HAP-1 (cell line): Measurements from ENCODE around the gene ITPR2.
"Not testable (repeated sequence)": the region's sequence is repeated elsewhere in the genome, so short reads cannot be mapped to it uniquely, and the experiment has no call there.

Experiments
- DNase-seq, 2 experiments: peaks; one replicate each; pipeline ENCODE4 v3.0.0-alpha.2; 2016 to 2020; ENCODE audit warnings: low spot score in 2 of 2
- H3K27me3 ChIP-seq: fragments of 250-450 bp; sonication (Bioruptor Pico); 2 replicates; pipeline ENCODE4 v1.5.1; 2020; ENCODE audit warnings: low read depth, mild to moderate bottlenecking, moderate library complexity
- H3K36me3 ChIP-seq: fragments of 250-450 bp; sonication (Bioruptor Pico); replicated peaks from 2 replicates; pipeline ENCODE4 v1.5.1; 2020; ENCODE audit warnings: mild to moderate bottlenecking
- H3K4me1 ChIP-seq: fragments of 250-450 bp; sonication (Bioruptor Pico); 2 replicates; pipeline ENCODE4 v1.5.1; 2020; ENCODE audit warnings: mild to moderate bottlenecking
- H3K4me3 ChIP-seq: fragments of 250-450 bp; sonication (Bioruptor Pico); 2 replicates; pipeline ENCODE4 v1.5.1; 2020; ENCODE audit warnings: mild to moderate bottlenecking, moderate library complexity
- H3K9me3 ChIP-seq: fragments of 250-450 bp; sonication (Bioruptor Pico); 2 replicates; pipeline ENCODE4 v1.5.1; 2020; ENCODE audit warnings: mild to moderate bottlenecking, moderate library complexity
- in situ Hi-C: fragments of 300-500 bp; cut with MboI; formaldehyde crosslinking; loops from 3 replicates; pipeline ENCODE4 v1.14.3; 2020; ENCODE audit warnings: low sequenced_read_pairs, inconsistent platforms, mixed read lengths

ITPR2 gene

GRCh38 chr12:26740991-26741390, 92.0 kb downstream of the ITPR2 start:
- Histone ChIP-seq H3K4me3 (no peak overlapping the region), H3K9me3 (no peaks in the 10 kb centered on the region), H3K36me3 (no peaks in the 10 kb centered on the region), H3K27me3 (no peaks in the 10 kb centered on the region), H3K4me1 (peaks cover 15% of the 10 kb centered on the region)
- in situ Hi-C loops = no loop called here
- DNase-seq = no peak

GRCh38 chr12:26740348-26740747, 92.6 kb downstream of the ITPR2 start:
- no peaks in the 10 kb centered on the region for H3K9me3 ChIP-seq
- in situ Hi-C loops = no loop called here
- no peaks in the 10 kb centered on the region for H3K36me3 ChIP-seq
- no peaks in the 10 kb centered on the region for H3K27me3 ChIP-seq
- H3K4me3 ChIP-seq = no peak overlapping the region
- DNase-seq = no peak
- peaks cover 8% of the 10 kb centered on the region for H3K4me1 ChIP-seq

- H3K9me3 ChIP-seq = no peaks in the 10 kb centered on the region
- in situ Hi-C loops = no loop called here
- no peaks in the 10 kb centered on the region for H3K36me3 ChIP-seq
- no peak overlapping the region for H3K4me3 ChIP-seq
- DNase-seq = no peak
- peaks cover 4% of the 10 kb centered on the region for H3K4me1 ChIP-seq
- no peaks in the 10 kb centered on the region for H3K27me3 ChIP-seq
These were observed 95.4 kb downstream of the ITPR2 start for GRCh38 chr12:26737487-26738030.

GRCh38 chr12:26736563-26737486, 96.2 kb downstream of the ITPR2 start:
- no peaks in the 10 kb centered on the region for H3K36me3 ChIP-seq
- peaks cover 7% of the 10 kb centered on the region for H3K4me1 ChIP-seq
- no peaks in the 10 kb centered on the region for H3K27me3 ChIP-seq
- DNase-seq = no peak
- in situ Hi-C loops = no loop called here
- H3K9me3 ChIP-seq = no peaks in the 10 kb centered on the region
- H3K4me3 ChIP-seq = no peak overlapping the region

- H3K4me3 ChIP-seq = no peak overlapping the region
- in situ Hi-C loops = no loop called here
- H3K36me3 ChIP-seq = no peaks in the 10 kb centered on the region
- no peak for DNase-seq
- no peaks in the 10 kb centered on the region for H3K27me3 ChIP-seq
- H3K9me3 ChIP-seq = no peaks in the 10 kb centered on the region
- peaks cover 18% of the 10 kb centered on the region for H3K4me1 ChIP-seq
These were observed 97.8 kb downstream of the ITPR2 start for GRCh38 chr12:26735249-26735639.

- peaks cover 24% of the 10 kb centered on the region for H3K4me1 ChIP-seq
- no peaks in the 10 kb centered on the region for H3K36me3 ChIP-seq
- H3K9me3 ChIP-seq = no peaks in the 10 kb centered on the region
- DNase-seq = no peak
- H3K4me3 ChIP-seq = no peak overlapping the region
- no peaks in the 10 kb centered on the region for H3K27me3 ChIP-seq
- in situ Hi-C loops = no loop called here
These were observed 98.3 kb downstream of the ITPR2 start for GRCh38 chr12:26734510-26735248.

GRCh38 chr12:26732005-26732908, 100.7 kb downstream of the ITPR2 start:
- DNase-seq = no peak

GRCh38 chr12:26730481-26731350, 102.3 kb downstream of the ITPR2 start:
- no peaks in the 10 kb centered on the region for H3K9me3 ChIP-seq
- no peak overlapping the region for H3K4me3 ChIP-seq
- no peaks in the 10 kb centered on the region for H3K36me3 ChIP-seq
- peaks cover 48% of the 10 kb centered on the region for H3K4me1 ChIP-seq
- in situ Hi-C loops = no loop called here
- no peaks in the 10 kb centered on the region for H3K27me3 ChIP-seq
- no peak for DNase-seq

More at GRCh38 chr12:26732005-26732908, 100.7 kb downstream of the ITPR2 start:
- Histone ChIP-seq H3K4me1 (peaks cover 40% of the 10 kb centered on the region), H3K27me3 (no peaks in the 10 kb centered on the region), H3K36me3 (no peaks in the 10 kb centered on the region), H3K9me3 (no peaks in the 10 kb centered on the region), H3K4me3 (no peak overlapping the region)
- in situ Hi-C loops = no loop called here

- not testable (repeated sequence) for H3K4me3 ChIP-seq, H3K27me3 ChIP-seq, H3K36me3 ChIP-seq, H3K9me3 ChIP-seq
- H3K4me1 ChIP-seq = peaks cover 60% of the 10 kb centered on the region
- in situ Hi-C loops = loop anchor here (10.0 kb wide), 1 partner anchor 106 kb away; the partner anchor contains the start of gene ITPR2
- peak in 1 of 2 experiments; percentile 60 for DNase-seq
These were observed 103.8 kb downstream of the ITPR2 start for GRCh38 chr12:26729137-26729671.

GRCh38 chr12:26728205-26729050, 104.6 kb downstream of the ITPR2 start:
- Histone ChIP-seq H3K4me1 (peaks cover 67% of the 10 kb centered on the region), H3K9me3 (no peaks in the 10 kb centered on the region), H3K36me3 (no peaks in the 10 kb centered on the region), H3K27me3 (no peaks in the 10 kb centered on the region), H3K4me3 (no peak overlapping the region)
- in situ Hi-C loops = loop anchor here (10.0 kb wide), 1 partner anchor 106 kb away; the partner anchor contains the start of gene ITPR2
- peak; percentile 65 to 99 for DNase-seq

- no peaks in the 10 kb centered on the region for H3K36me3 ChIP-seq
- H3K27me3 ChIP-seq = no peaks in the 10 kb centered on the region
- peaks cover 67% of the 10 kb centered on the region for H3K4me1 ChIP-seq
- no peaks in the 10 kb centered on the region for H3K9me3 ChIP-seq
- H3K4me3 ChIP-seq = no peak overlapping the region
- in situ Hi-C loops = loop anchor here (10.0 kb wide), 1 partner anchor 107 kb away; the partner anchor contains the start of gene ITPR2
- no peak for DNase-seq
These were observed 105.4 kb downstream of the ITPR2 start for GRCh38 chr12:26727482-26728204.
